Dermis blood vessel endothelial cell (primary cell): Measurements from ENCODE around the gene NDUFV1. TPM values are rescaled to one million over a fixed set of nuclear protein-coding genes. Genes with fewer than 3 reads are reported as not detected.
"Not testable (repeated sequence)": the region's sequence is repeated elsewhere in the genome, so short reads cannot be mapped to it uniquely, and the experiment has no call there.

Experiments
- DNase-seq: peaks from one replicate; pipeline ENCODE4 v3.0.0; 2010
- total RNA-seq: library from RNA; depleted of rRNA; stranded (reverse); fragments of >200 nt; gene quantifications from 2 replicates; pipeline ENCODE4 v1.2.3, GENCODE V29; 2014

NDUFV1 gene
- total RNA-seq, 1 donor from 2014 or later: 166 TPM

- no peak for DNase-seq
Observed at GRCh38 chr11:67611704-67612587, 5.2 kb downstream of the NDUFV1 start.

- no peak for DNase-seq
Observed at GRCh38 chr11:67612751-67613150, 6.0 kb downstream of the NDUFV1 start.

GRCh38 chr11:67613313-67613959 lies 6.7 kb downstream of the NDUFV1 start:
- no peak for DNase-seq

- peak; percentile 66 for DNase-seq
Observed at GRCh38 chr11:67613960-67614715, 7.4 kb downstream of the NDUFV1 start.

GRCh38 chr11:67614730-67615714 lies 8.3 kb downstream of the NDUFV1 start:
- peak; percentile 48 for DNase-seq

- DNase-seq: no peak
Observed at GRCh38 chr11:67615728-67616430, 9.1 kb downstream of the NDUFV1 start.

- DNase-seq: no peak
Observed at GRCh38 chr11:67616431-67617242, 9.9 kb downstream of the NDUFV1 start.

- no peak for DNase-seq
Observed at GRCh38 chr11:67617243-67617953, 10.7 kb downstream of the NDUFV1 start.

- DNase-seq: not testable (repeated sequence)
Observed at GRCh38 chr11:67618901-67619659, 12.3 kb downstream of the NDUFV1 start.

GRCh38 chr11:67619683-67620618 lies 13.2 kb downstream of the NDUFV1 start:
- DNase-seq: not testable (repeated sequence)

- not testable (repeated sequence) for DNase-seq
Observed at GRCh38 chr11:67620621-67621020, 13.9 kb downstream of the NDUFV1 start.

GRCh38 chr11:67621928-67622327 lies 15.2 kb downstream of the NDUFV1 start:
- DNase-seq: not testable (repeated sequence)

- not testable (repeated sequence) for DNase-seq
Observed at GRCh38 chr11:67622905-67623304, 16.2 kb downstream of the NDUFV1 start.

- not testable (repeated sequence) for DNase-seq
Observed at GRCh38 chr11:67623795-67624194, 17.1 kb downstream of the NDUFV1 start.

- not testable (repeated sequence) for DNase-seq
Observed at GRCh38 chr11:67626131-67626833, 19.5 kb downstream of the NDUFV1 start.

GRCh38 chr11:67626970-67627369 lies 20.2 kb downstream of the NDUFV1 start:
- DNase-seq: no peak

GRCh38 chr11:67627441-67627811 lies 20.7 kb downstream of the NDUFV1 start:
- DNase-seq: no peak
